ENCODE measurements around the gene SFXN3.
A peak's percentile ranks its signal among the peaks of the same experiment; 100 is the strongest.

SFXN3 gene

DNA sequence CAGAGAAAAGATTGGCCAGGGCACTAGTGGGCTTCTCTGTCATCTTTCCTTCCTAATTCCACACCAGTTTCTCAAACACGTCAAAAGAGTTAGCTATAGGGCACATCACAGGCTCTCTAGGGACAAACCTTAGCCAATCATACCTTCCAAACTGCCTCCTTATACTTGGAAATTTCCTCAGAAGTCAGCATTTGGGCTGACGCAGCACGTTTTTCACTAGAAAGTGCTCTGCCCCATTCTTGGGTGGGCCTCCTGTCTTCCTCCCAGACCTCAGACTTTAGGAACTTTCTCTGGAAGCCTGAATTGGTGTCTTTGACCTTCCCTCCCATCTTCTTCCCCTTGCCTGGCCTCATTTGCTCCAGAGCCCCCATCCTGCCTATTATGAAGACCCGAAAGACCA is 11.1 kb downstream of the SFXN3 start:
- TF ChIP-seq, protein P1, sequence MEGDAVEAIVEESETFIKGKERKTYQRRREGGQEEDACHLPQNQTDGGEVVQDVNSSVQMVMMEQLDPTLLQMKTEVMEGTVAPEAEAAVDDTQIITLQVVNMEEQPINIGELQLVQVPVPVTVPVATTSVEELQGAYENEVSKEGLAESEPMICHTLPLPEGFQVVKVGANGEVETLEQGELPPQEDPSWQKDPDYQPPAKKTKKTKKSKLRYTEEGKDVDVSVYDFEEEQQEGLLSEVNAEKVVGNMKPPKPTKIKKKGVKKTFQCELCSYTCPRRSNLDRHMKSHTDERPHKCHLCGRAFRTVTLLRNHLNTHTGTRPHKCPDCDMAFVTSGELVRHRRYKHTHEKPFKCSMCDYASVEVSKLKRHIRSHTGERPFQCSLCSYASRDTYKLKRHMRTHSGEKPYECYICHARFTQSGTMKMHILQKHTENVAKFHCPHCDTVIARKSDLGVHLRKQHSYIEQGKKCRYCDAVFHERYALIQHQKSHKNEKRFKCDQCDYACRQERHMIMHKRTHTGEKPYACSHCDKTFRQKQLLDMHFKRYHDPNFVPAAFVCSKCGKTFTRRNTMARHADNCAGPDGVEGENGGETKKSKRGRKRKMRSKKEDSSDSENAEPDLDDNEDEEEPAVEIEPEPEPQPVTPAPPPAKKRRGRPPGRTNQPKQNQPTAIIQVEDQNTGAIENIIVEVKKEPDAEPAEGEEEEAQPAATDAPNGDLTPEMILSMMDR (conservative IDR thresholded peaks at IDR 0.05; ENCODE audit: control insufficient read depth, insufficient read depth, low read depth, low read length): no peak
- DNase-seq (ENCODE audit: low read depth): no peak
- peak overlapping the region; percentile 58 for H3K4me3 ChIP-seq (ENCODE audit: control insufficient read depth, low read depth, low read length)

DNA sequence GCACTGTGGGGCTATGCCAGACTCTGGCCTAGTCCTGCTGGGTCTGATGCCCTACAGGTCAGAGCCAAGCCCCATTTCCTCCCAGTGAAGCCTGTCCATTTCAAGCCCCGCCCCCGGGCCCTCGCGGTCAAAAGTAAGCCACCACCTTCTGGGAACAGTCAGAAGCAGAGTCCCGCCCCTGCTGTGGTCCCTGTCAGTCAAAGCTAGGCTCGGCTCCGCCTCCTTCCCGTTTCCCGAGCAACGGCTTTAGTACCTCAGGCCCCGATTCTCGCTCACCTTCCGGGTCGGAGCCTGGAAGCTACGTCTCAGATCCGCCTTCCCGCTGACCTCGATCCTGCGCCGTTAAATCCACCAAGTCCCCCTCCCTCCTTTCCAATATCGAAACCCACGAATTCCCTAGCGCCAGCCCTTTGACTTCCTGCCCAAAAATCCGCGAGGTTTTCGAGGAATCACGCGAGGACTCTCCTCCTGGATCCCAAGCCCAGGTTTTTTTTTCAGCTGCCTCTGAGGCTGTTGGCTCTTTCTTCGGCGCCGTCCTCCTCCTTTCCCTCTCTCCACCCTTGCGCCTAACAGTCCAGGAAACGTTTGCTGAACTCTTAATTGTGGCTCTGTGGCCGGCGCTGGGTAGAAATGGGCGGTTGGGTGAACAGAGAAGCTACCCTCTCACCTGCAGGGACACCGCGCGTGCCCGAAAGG is 11.8 kb downstream of the SFXN3 start:
- TF ChIP-seq, protein P1 (conservative IDR thresholded peaks at IDR 0.05; ENCODE audit: control insufficient read depth, insufficient read depth, low read depth, low read length): no peak
- peak overlapping the region; percentile 58 for H3K4me3 ChIP-seq (ENCODE audit: control insufficient read depth, low read depth, low read length)
- DNase-seq (ENCODE audit: low read depth): peak; percentile 96

DNA sequence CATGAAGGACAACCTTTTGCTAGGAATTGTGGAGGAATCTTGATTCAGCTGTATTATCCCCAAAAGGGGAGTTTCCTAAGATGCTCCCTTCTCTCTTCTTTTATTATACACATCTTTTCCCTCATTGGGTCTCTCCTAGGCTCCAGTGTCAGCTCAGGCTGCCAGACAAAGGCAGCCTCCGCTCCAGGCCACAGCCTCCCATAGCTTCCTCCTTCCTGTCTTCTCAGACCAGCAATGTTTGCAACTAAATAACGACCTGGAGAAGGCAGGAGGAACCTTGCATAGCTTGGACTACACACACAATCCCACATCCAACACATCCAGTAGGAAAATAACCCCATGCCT is 12.3 kb downstream of the SFXN3 start:
- TF ChIP-seq, protein P1 (conservative IDR thresholded peaks at IDR 0.05; ENCODE audit: control insufficient read depth, insufficient read depth, low read depth, low read length): no peak
- peak overlapping the region; percentile 58 for H3K4me3 ChIP-seq (ENCODE audit: control insufficient read depth, low read depth, low read length)
- DNase-seq (ENCODE audit: low read depth): peak; percentile 15

DNA sequence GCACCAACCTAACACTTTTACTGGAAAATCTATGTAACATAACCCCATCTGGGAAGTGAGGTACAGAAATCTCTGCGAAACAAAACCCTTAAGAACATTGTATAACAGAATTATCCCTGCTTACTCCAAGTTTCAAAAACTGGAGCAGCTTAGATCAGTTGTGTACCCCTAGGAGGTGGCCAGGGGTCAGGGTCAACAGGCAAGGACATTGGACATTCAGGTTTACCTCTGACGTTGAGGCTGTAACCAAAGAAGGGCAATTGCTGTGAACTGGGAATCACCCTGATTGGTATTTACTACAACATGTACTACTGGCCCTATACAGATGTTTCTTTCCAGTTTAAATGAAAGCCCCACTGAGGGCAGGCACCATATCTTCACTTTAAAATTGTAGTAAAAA is 13.1 kb downstream of the SFXN3 start:
- no peak for DNase-seq (ENCODE audit: low read depth)
- no peak overlapping the region for H3K4me3 ChIP-seq (ENCODE audit: control insufficient read depth, low read depth, low read length)
- TF ChIP-seq, protein P1 (conservative IDR thresholded peaks at IDR 0.05; ENCODE audit: control insufficient read depth, insufficient read depth, low read depth, low read length): no peak

DNA sequence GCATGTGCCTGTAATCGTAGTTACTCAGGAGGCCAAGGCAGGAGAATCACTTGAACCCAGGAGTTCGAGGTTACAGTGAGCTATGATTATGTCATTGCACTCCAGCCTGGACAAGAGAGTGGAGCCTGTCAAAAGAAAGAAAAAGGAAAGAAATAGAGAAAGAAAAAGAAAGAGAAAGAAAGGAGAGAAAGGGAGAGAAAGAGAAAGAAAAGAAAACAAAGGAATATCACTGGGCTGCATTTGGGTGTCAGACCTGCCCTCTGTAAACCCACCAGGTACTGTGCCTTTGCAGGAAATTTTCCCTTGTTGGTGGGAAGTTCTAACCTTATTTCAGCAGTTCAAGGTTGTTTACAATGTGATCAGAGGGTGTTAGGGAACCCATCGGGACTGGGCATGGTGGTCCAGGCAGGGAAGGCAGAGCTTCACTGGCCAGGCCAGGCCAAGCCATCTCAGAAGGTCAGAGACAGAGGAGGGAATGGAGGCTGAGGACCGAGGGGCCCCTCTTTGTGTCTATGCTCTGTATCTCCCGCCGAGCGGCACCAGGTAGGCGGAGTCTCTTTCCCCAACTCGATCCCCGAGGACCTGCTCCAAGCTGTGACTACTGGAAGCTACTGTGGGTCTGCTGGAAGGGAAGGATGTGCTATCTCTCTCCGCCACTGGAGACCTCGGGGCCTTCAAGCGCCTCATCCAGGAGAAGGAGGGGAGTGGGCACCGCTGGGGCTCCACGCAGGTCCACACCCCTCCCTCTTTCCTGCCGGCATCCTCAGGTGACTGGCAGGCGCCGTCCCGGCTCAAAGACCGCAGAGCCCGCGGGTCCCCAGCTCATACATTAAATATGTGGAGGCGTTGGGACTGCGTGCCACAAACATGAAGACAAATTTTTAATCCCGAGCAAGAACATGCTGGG is 15.6 kb downstream of the SFXN3 start:
- DNase-seq (ENCODE audit: low read depth): no peak
- TF ChIP-seq, protein P1 (conservative IDR thresholded peaks at IDR 0.05; ENCODE audit: control insufficient read depth, insufficient read depth, low read depth, low read length): no peak
- H3K4me3 ChIP-seq (ENCODE audit: control insufficient read depth, low read depth, low read length): no peak overlapping the region

DNA sequence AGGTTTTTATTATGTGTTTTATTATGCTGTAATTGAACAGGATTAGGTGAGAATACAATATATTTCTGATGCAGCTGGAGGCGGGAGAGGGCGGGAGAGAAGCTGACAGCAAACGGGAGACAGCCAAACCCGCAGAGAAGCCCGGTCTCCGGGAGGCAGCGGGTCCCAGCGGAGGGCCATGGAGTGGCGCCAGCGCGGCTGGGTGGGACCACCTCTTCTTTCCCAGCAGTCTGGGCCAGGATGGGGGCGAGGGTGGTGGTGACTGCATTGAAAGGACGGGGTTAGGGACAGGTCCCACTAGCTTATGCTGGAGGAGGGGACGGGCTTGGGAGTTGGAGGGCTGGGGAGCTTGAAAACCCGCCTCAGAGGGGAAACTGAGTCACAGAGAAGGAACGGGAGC is 16.2 kb downstream of the SFXN3 start:
- H3K4me3 ChIP-seq (ENCODE audit: control insufficient read depth, low read depth, low read length): no peak overlapping the region
- TF ChIP-seq, protein P1 (conservative IDR thresholded peaks at IDR 0.05; ENCODE audit: control insufficient read depth, insufficient read depth, low read depth, low read length): no peak
- no peak for DNase-seq (ENCODE audit: low read depth)

Data from fibroblast of mammary gland (primary cell).